ENCODE data around the gene PARD3B. TPM values are rescaled to one million over a fixed set of nuclear protein-coding genes. Genes with fewer than 3 reads are reported as not detected.

The PARD3B gene
- total and polyA plus RNA-seq, 8 donors = 1.8 to 42.6 (median 15.1) TPM

DNA sequence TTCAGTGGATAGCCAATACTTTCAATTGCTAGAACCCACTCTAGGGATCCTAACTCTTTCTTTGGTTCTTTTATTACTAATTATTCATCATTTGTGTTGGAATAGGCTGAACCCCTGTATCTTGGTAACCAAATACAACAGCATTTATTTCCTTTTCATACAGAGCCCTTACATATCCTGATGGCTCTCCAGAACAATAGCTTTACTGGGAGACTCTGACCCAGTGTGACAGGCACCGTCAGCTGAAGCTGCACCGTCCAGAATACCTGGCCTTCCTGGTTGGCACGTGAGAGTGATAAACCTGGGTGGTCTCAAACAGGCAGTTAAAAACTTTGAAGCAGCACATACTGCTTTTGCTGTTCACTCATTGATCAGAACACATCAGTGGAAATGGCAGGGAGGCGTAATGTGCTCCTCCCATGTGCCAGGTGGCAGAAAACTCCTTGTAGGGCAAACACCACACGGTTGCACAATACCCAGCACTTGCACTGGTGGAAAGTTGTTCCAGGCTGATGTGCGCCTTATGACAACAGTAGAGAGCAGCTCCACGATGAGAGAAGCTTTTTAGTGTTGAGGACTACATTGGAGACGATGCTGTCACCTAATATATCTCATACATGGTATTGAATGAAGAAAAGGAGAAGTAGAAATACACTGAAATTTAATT is 456.2 kb downstream of the PARD3B start:
- TF ChIP-seq POLR2AphosphoS5 (IDR thresholded peaks at IDR 0.05) (no peak), EP300 (IDR thresholded peaks at IDR 0.05) (no peak)
- Histone ChIP-seq H3K27me3 (no peaks in the 10 kb centered on the region), H3K4me3 (no peak overlapping the region), H3K27ac (no peak overlapping the region), H3K36me3 (no peaks in the 10 kb centered on the region), H3K9me3 (peaks cover 0 to 4% (median 0%) of the 10 kb centered on the region in 4 donors), H3K4me1 (no peaks in the 10 kb centered on the region)
- WGBS, 5 donors = 87 to 92% (median 88%) methylated on average over 8 of the region's 8 CpGs
- intact Hi-C loops (cut with DNase I; ENCODE audit: low total_unique reads) = no loop called here
- DNase-seq = no peak

DNA sequence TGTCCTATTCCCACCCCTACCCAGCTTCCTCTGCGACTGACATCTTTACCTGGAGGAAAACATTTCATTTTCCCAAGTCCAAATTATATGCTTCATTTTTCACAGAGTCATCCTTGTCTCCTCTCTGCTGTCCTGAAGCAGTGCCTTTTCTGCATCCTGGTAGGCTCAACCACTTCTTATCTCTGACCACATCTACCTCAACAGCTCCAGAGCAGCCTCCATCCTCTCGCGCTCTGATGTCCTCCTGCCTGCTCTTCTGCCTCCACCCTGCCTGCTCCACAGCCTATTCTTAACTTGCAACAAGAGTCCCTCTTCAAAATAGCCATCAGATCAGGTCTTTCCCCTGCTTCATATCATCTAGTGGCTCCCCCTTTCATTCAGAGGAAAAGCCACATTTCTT is 457.1 kb downstream of the PARD3B start:
- Histone ChIP-seq H3K4me1 (no peaks in the 10 kb centered on the region), H3K27ac (no peak overlapping the region), H3K4me3 (no peak overlapping the region), H3K27me3 (no peaks in the 10 kb centered on the region), H3K9me3 (peaks cover 0 to 10% (median 0%) of the 10 kb centered on the region in 4 donors), H3K36me3 (no peaks in the 10 kb centered on the region)
- WGBS, 5 donors = 73 to 97% (median 92%) methylated on average over 3 of the region's 3 CpGs
- intact Hi-C loops (cut with DNase I; ENCODE audit: low total_unique reads) = no loop called here
- no peak for DNase-seq
- TF ChIP-seq POLR2A (IDR thresholded peaks at IDR 0.05) = no peak
- TF ChIP-seq EP300 (IDR thresholded peaks at IDR 0.05) = no peak
- no peak for TF ChIP-seq POLR2AphosphoS5 (IDR thresholded peaks at IDR 0.05)
- TF ChIP-seq, protein P1, sequence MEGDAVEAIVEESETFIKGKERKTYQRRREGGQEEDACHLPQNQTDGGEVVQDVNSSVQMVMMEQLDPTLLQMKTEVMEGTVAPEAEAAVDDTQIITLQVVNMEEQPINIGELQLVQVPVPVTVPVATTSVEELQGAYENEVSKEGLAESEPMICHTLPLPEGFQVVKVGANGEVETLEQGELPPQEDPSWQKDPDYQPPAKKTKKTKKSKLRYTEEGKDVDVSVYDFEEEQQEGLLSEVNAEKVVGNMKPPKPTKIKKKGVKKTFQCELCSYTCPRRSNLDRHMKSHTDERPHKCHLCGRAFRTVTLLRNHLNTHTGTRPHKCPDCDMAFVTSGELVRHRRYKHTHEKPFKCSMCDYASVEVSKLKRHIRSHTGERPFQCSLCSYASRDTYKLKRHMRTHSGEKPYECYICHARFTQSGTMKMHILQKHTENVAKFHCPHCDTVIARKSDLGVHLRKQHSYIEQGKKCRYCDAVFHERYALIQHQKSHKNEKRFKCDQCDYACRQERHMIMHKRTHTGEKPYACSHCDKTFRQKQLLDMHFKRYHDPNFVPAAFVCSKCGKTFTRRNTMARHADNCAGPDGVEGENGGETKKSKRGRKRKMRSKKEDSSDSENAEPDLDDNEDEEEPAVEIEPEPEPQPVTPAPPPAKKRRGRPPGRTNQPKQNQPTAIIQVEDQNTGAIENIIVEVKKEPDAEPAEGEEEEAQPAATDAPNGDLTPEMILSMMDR (IDR thresholded peaks at IDR 0.05) = no peak

DNA sequence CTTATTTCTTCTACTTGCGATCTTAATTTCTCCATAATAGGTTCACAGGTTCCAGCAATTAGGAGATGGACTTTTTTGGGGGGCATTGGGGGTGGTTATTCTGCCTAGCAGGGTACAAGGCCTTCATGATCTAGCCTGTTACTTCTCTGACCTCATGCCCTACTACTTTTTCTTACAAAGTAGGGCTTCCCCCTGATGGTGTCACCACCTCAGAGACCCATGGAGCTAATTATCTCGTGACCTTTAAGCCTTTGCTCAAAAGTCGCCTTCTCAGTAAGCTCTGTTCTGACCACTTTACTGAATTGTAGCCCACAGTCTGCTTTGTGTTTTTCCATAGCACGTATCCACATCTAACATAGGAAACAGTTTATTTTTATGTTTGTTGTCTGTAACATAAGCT is 458.0 kb downstream of the PARD3B start:
- TF ChIP-seq EP300 (IDR thresholded peaks at IDR 0.05) (no peak), POLR2AphosphoS5 (IDR thresholded peaks at IDR 0.05) (no peak), POLR2A (IDR thresholded peaks at IDR 0.05) (no peak)
- TF ChIP-seq, protein P1 (IDR thresholded peaks at IDR 0.05) = no peak
- intact Hi-C loops (cut with DNase I; ENCODE audit: low total_unique reads) = no loop called here
- H3K36me3 ChIP-seq = no peaks in the 10 kb centered on the region
- DNase-seq = no peak
- H3K27me3 ChIP-seq = no peaks in the 10 kb centered on the region
- H3K4me1 ChIP-seq = no peaks in the 10 kb centered on the region
- H3K27ac ChIP-seq = no peak overlapping the region
- 83 to 92% (median 90%) methylated on average over 4 of the region's 4 CpGs for WGBS, 5 donors
- H3K9me3 ChIP-seq = peaks cover 0 to 10% (median 0%) of the 10 kb centered on the region in 4 donors
- no peak overlapping the region for H3K4me3 ChIP-seq

DNA sequence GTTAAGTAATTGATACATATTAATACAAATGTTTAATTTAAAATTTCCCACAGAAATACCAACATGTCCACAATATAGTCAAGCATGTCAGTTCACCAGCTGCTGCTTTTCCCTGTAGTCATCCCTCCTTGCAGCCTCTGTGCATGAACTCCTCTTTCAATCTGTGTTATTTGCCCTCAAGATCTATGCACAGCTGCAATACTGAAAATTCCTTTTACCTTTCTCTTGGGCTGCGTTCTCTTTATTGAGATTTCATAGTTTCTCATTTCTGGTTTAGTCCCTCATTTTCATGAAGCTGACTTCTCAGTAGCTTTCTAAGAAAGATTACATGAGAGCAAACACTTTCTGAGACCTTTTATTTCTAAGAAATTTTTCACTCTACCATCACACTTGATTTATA is 464.9 kb downstream of the PARD3B start:
- intact Hi-C loops (cut with DNase I; ENCODE audit: low total_unique reads) = no loop called here
- no peak overlapping the region for H3K27ac ChIP-seq
- H3K27me3 ChIP-seq = no peaks in the 10 kb centered on the region
- no peaks in the 10 kb centered on the region for H3K36me3 ChIP-seq
- H3K4me3 ChIP-seq = no peak overlapping the region
- 0 to 92% (median 0%) methylated on average over 1 of the region's 1 CpG for WGBS, 5 donors
- no peak for TF ChIP-seq POLR2AphosphoS5 (IDR thresholded peaks at IDR 0.05)
- no peak for TF ChIP-seq EP300 (IDR thresholded peaks at IDR 0.05)
- no peak for TF ChIP-seq POLR2A (IDR thresholded peaks at IDR 0.05)
- TF ChIP-seq, protein P1 (IDR thresholded peaks at IDR 0.05) = no peak
- H3K9me3 ChIP-seq = peaks cover 0 to 10% (median 0%) of the 10 kb centered on the region in 4 donors
- DNase-seq = no peak
- H3K4me1 ChIP-seq = no peaks in the 10 kb centered on the region

DNA sequence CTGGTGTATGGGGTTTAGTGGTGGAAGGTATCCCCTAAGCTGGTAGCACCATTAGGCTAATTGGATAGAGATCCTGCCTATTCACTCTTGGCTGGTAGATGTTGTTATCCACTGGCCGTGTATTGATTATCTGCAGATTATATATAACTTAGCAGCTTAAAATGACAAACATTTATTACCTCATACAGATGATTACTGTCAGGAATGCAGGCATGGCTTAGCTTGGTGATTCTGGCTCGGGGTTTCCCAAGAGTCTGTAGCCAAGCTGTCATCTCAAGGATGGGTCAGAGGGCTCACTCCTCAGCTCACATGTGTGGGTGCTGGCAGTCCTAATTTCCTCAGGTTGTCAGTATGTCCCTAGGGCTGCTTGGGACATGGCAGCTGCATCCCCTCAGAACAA is 465.8 kb downstream of the PARD3B start:
- Histone ChIP-seq H3K27ac (no peak overlapping the region), H3K9me3 (peaks cover 0 to 8% (median 0%) of the 10 kb centered on the region in 4 donors), H3K27me3 (no peaks in the 10 kb centered on the region), H3K4me1 (no peaks in the 10 kb centered on the region), H3K36me3 (no peaks in the 10 kb centered on the region), H3K4me3 (no peak overlapping the region)
- DNase-seq = no peak
- 65 to 70% (median 69%) methylated on average over 2 of the region's 2 CpGs for WGBS, 5 donors
- intact Hi-C loops (cut with DNase I; ENCODE audit: low total_unique reads) = no loop called here
- TF ChIP-seq, protein P1 (IDR thresholded peaks at IDR 0.05) = no peak
- TF ChIP-seq POLR2A (IDR thresholded peaks at IDR 0.05) (no peak), EP300 (IDR thresholded peaks at IDR 0.05) (no peak), POLR2AphosphoS5 (IDR thresholded peaks at IDR 0.05) (no peak)

Data from stomach (tissue), 9 donors.